SK-N-SH (cell line): ENCODE results near the gene GAS7. TPM values are rescaled to one million over a fixed set of nuclear protein-coding genes. Genes with fewer than 3 reads are reported as not detected.

Experiments
- CTCF ChIA-PET: fragments of 300-600, 350-600 bp; formaldehyde crosslinking; extraction: SDS; loops from one replicate; lab custom pipeline; 2021; lab: Yijun Ruan, JAX
- POLR2A ChIA-PET: fragments of 350-600 bp; sonication (Branson Sonifier 250); formaldehyde crosslinking; extraction: SDS; loops from one replicate; lab custom pipeline; 2020; ENCODE audit warnings: antibody characterized with exemption, inconsistent platforms; lab: Yijun Ruan, JAX
- DNase-seq: peaks from one replicate; pipeline ENCODE4 v3.0.0; 2012
- H2AFZ ChIP-seq: fragments of 200-600 bp; sonication (generic); 2 replicates; pipeline ENCODE4 v1.8.1; 2016; ENCODE audit warnings: antibody characterized with exemption, mild to moderate bottlenecking, low read depth
- H3F3A ChIP-seq: fragments of 200-600 bp; sonication (generic); replicated peaks from 2 replicates; pipeline ENCODE3; 2016; ENCODE audit warnings: antibody characterized with exemption, mild to moderate bottlenecking; ENCODE audit not compliant: insufficient read depth
- H3K27ac ChIP-seq, 2 experiments: fragments of 200-500 bp in 1 of 2; fragments of 200-600 bp in 1 of 2; sonication (Bioruptor generic) in 1 of 2; sonication (generic), shearing (Covaris generic) in 1 of 2; 2 replicates each; pipeline versions ENCODE4 v1.5.1 to v1.6.1; 2014 to 2016; ENCODE audit warnings: low read depth in 2 of 2, inconsistent platforms in 1 of 2, low read length in 1 of 2, mild to moderate bottlenecking in 1 of 2, mixed read lengths in 1 of 2
- H3K27me3 ChIP-seq: fragments of 200-600 bp; sonication (generic), shearing (Covaris generic); 2 replicates; pipeline ENCODE4 v1.6.1; 2016; ENCODE audit warnings: mixed run types; ENCODE audit not compliant: insufficient read depth
- H3K36me3 ChIP-seq, 2 experiments: fragments of 200-500 bp in 1 of 2; fragments of 200-600 bp in 1 of 2; sonication (Bioruptor generic) in 1 of 2; sonication (generic) in 1 of 2; replicated peaks in 1 of 2; 2 replicates each; pipeline versions ENCODE3 to v1.5.1; 2014 to 2016; ENCODE audit warnings: low read length in 1 of 2, mild to moderate bottlenecking in 1 of 2; ENCODE audit not compliant: insufficient read depth in 2 of 2, control insufficient read depth in 1 of 2
- H3K4me1 ChIP-seq, 2 experiments: fragments of 200-500 bp in 1 of 2; fragments of 200-600 bp in 1 of 2; sonication (Bioruptor generic) in 1 of 2; sonication (generic), shearing (Covaris generic) in 1 of 2; 2 replicates each; pipeline versions ENCODE4 v1.5.1 to v1.6.1; 2014 to 2016; ENCODE audit warnings: low read depth in 1 of 2, low read length in 1 of 2, mixed run types in 1 of 2; ENCODE audit not compliant: insufficient read depth in 2 of 2, control insufficient read depth in 1 of 2
- H3K4me2 ChIP-seq: fragments of 200-600 bp; sonication (generic), shearing (Covaris generic); 2 replicates; pipeline ENCODE4 v1.6.1; 2017; ENCODE audit warnings: mixed run types
- H3K4me3 ChIP-seq, 2 experiments: fragments of 200-500 bp in 1 of 2; fragments of 200-600 bp in 1 of 2; sonication (Bioruptor generic) in 1 of 2; sonication (generic), shearing (Covaris generic) in 1 of 2; 2 replicates each; pipeline versions ENCODE4 v1.5.1 to v1.8.1; 2014 to 2016; ENCODE audit warnings: low read depth in 2 of 2, inconsistent platforms in 1 of 2, low read length in 1 of 2, mild to moderate bottlenecking in 1 of 2, mixed read lengths in 1 of 2, moderate library complexity in 1 of 2
- H3K79me2 ChIP-seq: fragments of 200-600 bp; sonication (generic); 2 replicates; pipeline ENCODE4 v1.8.1; 2017; ENCODE audit warnings: mild to moderate bottlenecking; ENCODE audit not compliant: insufficient read depth
- H3K9ac ChIP-seq: fragments of 200-600 bp; sonication (generic); 2 replicates; pipeline ENCODE4 v1.6.1; 2017; ENCODE audit warnings: mixed run types
- H3K9me2 ChIP-seq: fragments of 200-600 bp; sonication (generic); 2 replicates; pipeline ENCODE4 v1.6.1; 2017; ENCODE audit warnings: mixed run types
- H3K9me3 ChIP-seq: fragments of 200-600 bp; sonication (generic); 2 replicates; pipeline ENCODE4 v1.6.1; 2017; ENCODE audit warnings: mixed run types, mild to moderate bottlenecking, moderate library complexity
- H4K20me1 ChIP-seq: fragments of 200-600 bp; sonication (generic); 2 replicates; pipeline ENCODE4 v1.6.1; 2017; ENCODE audit warnings: mild to moderate bottlenecking, mixed run types; ENCODE audit not compliant: insufficient read depth
- CHD2 ChIP-seq: fragments of 150-350 bp; IDR thresholded peaks from 2 replicates; pipeline ENCODE4 v1.6.1; 2018; ENCODE audit warnings: low read length; ENCODE audit not compliant: partially characterized antibody
- FOXJ3 ChIP-seq: sonication (generic); formaldehyde crosslinking; IDR thresholded peaks from 2 replicates; pipeline ENCODE4 v1.5.1; 2020; ENCODE audit warnings: mild to moderate bottlenecking, missing genetic modification reagents
- FOXM1 ChIP-seq: IDR thresholded peaks from 2 replicates; pipeline ENCODE4 v1.4.0; 2012; ENCODE audit warnings: low read depth, mild to moderate bottlenecking
- GABPA ChIP-seq: IDR thresholded peaks from 2 replicates; pipeline ENCODE4 v1.4.0; 2012; ENCODE audit warnings: low read depth, mild to moderate bottlenecking
- GATA2 ChIP-seq: sonication (generic); formaldehyde crosslinking; IDR thresholded peaks from 2 replicates; pipeline ENCODE4 v1.5.0; 2020; ENCODE audit warnings: mild to moderate bottlenecking, missing genetic modification reagents
- MEF2A ChIP-seq: IDR thresholded peaks from 2 replicates; pipeline ENCODE4 v1.4.0; 2012; ENCODE audit warnings: low read depth, borderline replicate concordance
- NFIC ChIP-seq: IDR thresholded peaks from 2 replicates; pipeline ENCODE4 v1.4.0; 2012; ENCODE audit warnings: borderline replicate concordance
- POLR2AphosphoS5 ChIP-seq: IDR thresholded peaks from 2 replicates; pipeline ENCODE4 v1.6.1; 2012; ENCODE audit warnings: low read depth, low read length
- RFX5 ChIP-seq: IDR thresholded peaks from 2 replicates; pipeline ENCODE4 v1.6.1; 2012; ENCODE audit warnings: mild to moderate bottlenecking, improper control_type of control experiment, low read length
- SMC3 ChIP-seq: IDR thresholded peaks from 2 replicates; pipeline ENCODE4 v1.6.1; 2012; ENCODE audit warnings: low read depth, low read length, improper control_type of control experiment
- TAF1 ChIP-seq: IDR thresholded peaks from 2 replicates; pipeline ENCODE4 v1.6.1; 2012; ENCODE audit warnings: low read depth, mild to moderate bottlenecking, low read length, moderate library complexity, borderline replicate concordance
- TCF12 ChIP-seq: IDR thresholded peaks from 2 replicates; pipeline ENCODE4 v1.4.0; 2012
- TEAD4 ChIP-seq: IDR thresholded peaks from 2 replicates; pipeline ENCODE4 v1.4.0; 2012; ENCODE audit warnings: mild to moderate bottlenecking, borderline replicate concordance; ENCODE audit not compliant: insufficient read depth
- WGBS: methylation state at CpG from one replicate; pipeline ENCODE4 v1.1.6; 2017; ENCODE audit warnings: low lambda C conversion rate; 5-methylcytosine and 5-hydroxymethylcytosine counted together
- polyA plus RNA-seq, 3 experiments: library from polyadenylated mRNA; depleted of rRNA; stranded (reverse); fragments of >200 nt; gene quantifications; 2 replicates each; pipeline ENCODE4 v1.2.3, GENCODE V29; 2012
- TF ChIP-seq, protein P1 (sequence below): fragments of 150-350 bp; IDR thresholded peaks from 2 replicates; pipeline ENCODE4 v1.6.1; 2017; ENCODE audit warnings: antibody characterized with exemption, low read length, low read depth, borderline replicate concordance
- TF ChIP-seq, protein P2 (sequence below): IDR thresholded peaks from 2 replicates; pipeline ENCODE4 v1.4.0; 2012; ENCODE audit warnings: low read depth, borderline replicate concordance
- TF ChIP-seq, protein P3 (sequence below): fragments of 150-350 bp; IDR thresholded peaks from 2 replicates; pipeline ENCODE4 v1.6.1; 2016; ENCODE audit warnings: mild to moderate bottlenecking, low read depth, low read length

Gene GAS7
- polyA plus RNA-seq, 1 of the 3 experiments (the other 2 are of a cell fraction) = 0.12 TPM

DNA sequence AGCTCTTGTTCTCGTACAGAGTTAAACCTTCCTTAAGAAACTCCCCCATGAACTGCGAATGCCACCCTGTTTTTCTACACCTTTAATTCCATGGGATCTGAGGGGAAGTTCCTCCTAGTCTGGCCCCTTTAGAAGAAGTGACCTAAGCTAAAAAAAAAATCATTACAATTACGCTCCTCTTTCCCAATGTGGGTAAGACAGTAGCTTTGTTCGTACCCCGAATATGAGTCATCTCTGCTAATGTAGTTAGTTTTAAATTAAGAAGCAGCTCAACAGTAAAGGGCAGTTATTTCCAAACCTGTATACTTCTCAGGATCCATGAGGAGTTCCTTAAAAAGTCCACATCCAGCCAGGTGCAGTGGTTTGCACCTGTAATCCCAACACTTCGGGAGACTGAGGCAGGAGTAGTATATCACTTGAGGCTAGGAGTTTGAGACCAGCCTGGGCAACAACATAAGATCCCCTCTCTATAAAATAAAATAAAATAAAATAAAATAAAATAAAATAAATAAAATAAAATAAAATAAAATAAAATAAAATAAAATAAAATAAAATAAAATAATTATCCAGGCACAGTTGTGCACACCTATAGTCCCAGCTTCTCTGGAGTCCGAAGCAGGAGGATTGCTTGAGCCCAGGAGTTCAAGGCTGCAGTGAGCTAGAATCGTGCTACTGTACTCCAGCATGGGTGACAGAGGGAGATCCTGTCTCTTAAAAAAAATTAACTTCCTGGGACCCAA, 319.4 kb downstream of the GAS7 start:
- TF ChIP-seq FOXJ3 (no peak), TAF1 (no peak), NFIC (no peak), SMC3 (no peak), GATA2 (CRISPR knock-in tag) (no peak), RFX5 (no peak), GABPA (no peak), TEAD4 (no peak), CHD2 (no peak), POLR2AphosphoS5 (no peak), FOXM1 (no peak), MEF2A (no peak), TCF12 (no peak)
- TF ChIP-seq, protein P1, sequence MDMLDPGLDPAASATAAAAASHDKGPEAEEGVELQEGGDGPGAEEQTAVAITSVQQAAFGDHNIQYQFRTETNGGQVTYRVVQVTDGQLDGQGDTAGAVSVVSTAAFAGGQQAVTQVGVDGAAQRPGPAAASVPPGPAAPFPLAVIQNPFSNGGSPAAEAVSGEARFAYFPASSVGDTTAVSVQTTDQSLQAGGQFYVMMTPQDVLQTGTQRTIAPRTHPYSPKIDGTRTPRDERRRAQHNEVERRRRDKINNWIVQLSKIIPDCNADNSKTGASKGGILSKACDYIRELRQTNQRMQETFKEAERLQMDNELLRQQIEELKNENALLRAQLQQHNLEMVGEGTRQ = no peak
- TF ChIP-seq, protein P2, sequence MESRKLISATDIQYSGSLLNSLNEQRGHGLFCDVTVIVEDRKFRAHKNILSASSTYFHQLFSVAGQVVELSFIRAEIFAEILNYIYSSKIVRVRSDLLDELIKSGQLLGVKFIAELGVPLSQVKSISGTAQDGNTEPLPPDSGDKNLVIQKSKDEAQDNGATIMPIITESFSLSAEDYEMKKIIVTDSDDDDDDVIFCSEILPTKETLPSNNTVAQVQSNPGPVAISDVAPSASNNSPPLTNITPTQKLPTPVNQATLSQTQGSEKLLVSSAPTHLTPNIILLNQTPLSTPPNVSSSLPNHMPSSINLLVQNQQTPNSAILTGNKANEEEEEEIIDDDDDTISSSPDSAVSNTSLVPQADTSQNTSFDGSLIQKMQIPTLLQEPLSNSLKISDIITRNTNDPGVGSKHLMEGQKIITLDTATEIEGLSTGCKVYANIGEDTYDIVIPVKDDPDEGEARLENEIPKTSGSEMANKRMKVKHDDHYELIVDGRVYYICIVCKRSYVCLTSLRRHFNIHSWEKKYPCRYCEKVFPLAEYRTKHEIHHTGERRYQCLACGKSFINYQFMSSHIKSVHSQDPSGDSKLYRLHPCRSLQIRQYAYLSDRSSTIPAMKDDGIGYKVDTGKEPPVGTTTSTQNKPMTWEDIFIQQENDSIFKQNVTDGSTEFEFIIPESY = no peak
- TF ChIP-seq, protein P3, sequence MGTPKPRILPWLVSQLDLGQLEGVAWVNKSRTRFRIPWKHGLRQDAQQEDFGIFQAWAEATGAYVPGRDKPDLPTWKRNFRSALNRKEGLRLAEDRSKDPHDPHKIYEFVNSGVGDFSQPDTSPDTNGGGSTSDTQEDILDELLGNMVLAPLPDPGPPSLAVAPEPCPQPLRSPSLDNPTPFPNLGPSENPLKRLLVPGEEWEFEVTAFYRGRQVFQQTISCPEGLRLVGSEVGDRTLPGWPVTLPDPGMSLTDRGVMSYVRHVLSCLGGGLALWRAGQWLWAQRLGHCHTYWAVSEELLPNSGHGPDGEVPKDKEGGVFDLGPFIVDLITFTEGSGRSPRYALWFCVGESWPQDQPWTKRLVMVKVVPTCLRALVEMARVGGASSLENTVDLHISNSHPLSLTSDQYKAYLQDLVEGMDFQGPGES = no peak
- TF ChIP-seq, all 33 proteins: peak for 0
- no peaks in the 10 kb centered on the region for H3K9me2 ChIP-seq
- CTCF ChIA-PET = interaction anchor here (0.6 kb wide), 1 partner anchor 22 kb away, joined by 3 read pairs; no protein-coding TSS in a partner anchor
- H3K4me1 ChIP-seq = no peaks in the 10 kb centered on the region
- H2AFZ ChIP-seq = no peak overlapping the region
- H3K4me3 ChIP-seq = no peak overlapping the region
- 12% methylated on average over 8 of the region's 8 CpGs for WGBS
- H3F3A ChIP-seq = no peaks in the 10 kb centered on the region
- no peak overlapping the region for H3K27ac ChIP-seq
- no peaks in the 10 kb centered on the region for H3K36me3 ChIP-seq
- H4K20me1 ChIP-seq = no peaks in the 10 kb centered on the region
- peaks cover 10% of the 10 kb centered on the region; the same call in 1 of the 2 replicates for H3K9me3 ChIP-seq
- H3K4me2 ChIP-seq = no peak overlapping the region
- H3K27me3 ChIP-seq = no peaks in the 10 kb centered on the region; the same call in 1 of the 2 replicates
- H3K79me2 ChIP-seq = no peaks in the 10 kb centered on the region
- no peak for DNase-seq
- POLR2A ChIA-PET = no interaction called here
- H3K9ac ChIP-seq = no peak overlapping the region
